OCI-LY1 (cell line): ENCODE results near the gene LDLRAD4.

Experiments used
- H2AFZ ChIP-seq: fragments of 200-600 bp; sonication (generic), shearing (Covaris generic); 2 replicates; pipeline ENCODE4 v1.6.0; 2014; ENCODE audit warnings: antibody characterized with exemption, mild to moderate bottlenecking, low read length
- H3F3A ChIP-seq: fragments of 200-600 bp; sonication (generic), shearing (Covaris generic); 2 replicates; pipeline ENCODE4 v1.6.0; 2014; ENCODE audit warnings: mild to moderate bottlenecking, antibody characterized with exemption, low read length, moderate library complexity; ENCODE audit not compliant: insufficient read depth
- H3K27ac ChIP-seq: fragments of 200-600 bp; sonication (generic); 2 replicates; pipeline ENCODE4 v1.5.1; 2014; ENCODE audit warnings: low read length, mixed run types, mild to moderate bottlenecking, low read depth; ENCODE audit not compliant: poor library complexity, severe bottlenecking
- H3K27me3 ChIP-seq: fragments of 200-600 bp; sonication (generic); 2 replicates; pipeline ENCODE4 v1.6.0; 2014; ENCODE audit warnings: antibody characterized with exemption, mild to moderate bottlenecking, low read length, moderate library complexity; ENCODE audit not compliant: insufficient read depth
- H3K36me3 ChIP-seq: fragments of 200-600 bp; sonication (generic); 2 replicates; pipeline ENCODE4 v1.6.1; 2014; ENCODE audit warnings: mild to moderate bottlenecking, antibody characterized with exemption, low read length, moderate library complexity, mixed read lengths; ENCODE audit not compliant: insufficient read depth
- H3K4me1 ChIP-seq: fragments of 200-600 bp; sonication (generic); 2 replicates; pipeline ENCODE4 v1.5.1; 2014; ENCODE audit warnings: mild to moderate bottlenecking, low read length, moderate library complexity; ENCODE audit not compliant: insufficient read depth, severe bottlenecking
- H3K4me2 ChIP-seq: fragments of 200-600 bp; sonication (generic), shearing (Covaris generic); 2 replicates; pipeline ENCODE4 v1.6.1; 2014; ENCODE audit warnings: low read length
- H3K4me3 ChIP-seq: fragments of 200-600 bp; sonication (generic); 2 replicates; pipeline ENCODE4 v1.5.1; 2014; ENCODE audit warnings: low read length, low read depth, mild to moderate bottlenecking, mixed read lengths; ENCODE audit not compliant: poor library complexity, severe bottlenecking
- H3K79me2 ChIP-seq: fragments of 200-600 bp; shearing (Covaris generic); 2 replicates; pipeline ENCODE4 v1.6.1; 2016; ENCODE audit warnings: mixed run types, low read length, mixed read lengths; ENCODE audit not compliant: insufficient read depth
- H3K9ac ChIP-seq: fragments of 200-600 bp; sonication (generic), shearing (Covaris generic); 2 replicates; pipeline ENCODE4 v1.6.1; 2014; ENCODE audit warnings: mild to moderate bottlenecking, low read length, mixed read lengths
- H3K9me2 ChIP-seq: fragments of 200-600 bp; sonication (generic), shearing (Covaris generic); 2 replicates; pipeline ENCODE4 v1.6.1; 2014; ENCODE audit warnings: low read depth, mild to moderate bottlenecking, low read length, mixed read lengths
- H3K9me3 ChIP-seq: fragments of 200-600 bp; shearing (Covaris generic); 2 replicates; pipeline ENCODE4 v1.6.1; 2014; ENCODE audit warnings: low read length, mixed read lengths
- H4K20me1 ChIP-seq: fragments of 200-600 bp; sonication (generic), shearing (Covaris generic); 2 replicates; pipeline ENCODE4 v1.6.0; 2016; ENCODE audit warnings: mild to moderate bottlenecking, low read length; ENCODE audit not compliant: insufficient read depth
- CTCF ChIP-seq: fragments of 200-600 bp; sonication (generic), shearing (Covaris generic); IDR thresholded peaks from 2 replicates; pipeline ENCODE4 v1.5.1; 2017; ENCODE audit warnings: mild to moderate bottlenecking, antibody characterized with exemption, low read length, moderate library complexity, mixed read lengths
- EZH2 ChIP-seq: fragments of 200-600 bp; sonication (generic), shearing (Covaris generic); IDR thresholded peaks from 2 replicates; pipeline ENCODE4 v1.8.0; 2017; ENCODE audit warnings: borderline replicate concordance, mixed run types, mild to moderate bottlenecking, antibody characterized with exemption, low read length, moderate library complexity, mixed read lengths

The LDLRAD4 gene

GRCh38 chr18:13264091-13265007 is 45.8 kb downstream of the LDLRAD4 start:
- no peak overlapping the region for H3K27ac ChIP-seq

DNA sequence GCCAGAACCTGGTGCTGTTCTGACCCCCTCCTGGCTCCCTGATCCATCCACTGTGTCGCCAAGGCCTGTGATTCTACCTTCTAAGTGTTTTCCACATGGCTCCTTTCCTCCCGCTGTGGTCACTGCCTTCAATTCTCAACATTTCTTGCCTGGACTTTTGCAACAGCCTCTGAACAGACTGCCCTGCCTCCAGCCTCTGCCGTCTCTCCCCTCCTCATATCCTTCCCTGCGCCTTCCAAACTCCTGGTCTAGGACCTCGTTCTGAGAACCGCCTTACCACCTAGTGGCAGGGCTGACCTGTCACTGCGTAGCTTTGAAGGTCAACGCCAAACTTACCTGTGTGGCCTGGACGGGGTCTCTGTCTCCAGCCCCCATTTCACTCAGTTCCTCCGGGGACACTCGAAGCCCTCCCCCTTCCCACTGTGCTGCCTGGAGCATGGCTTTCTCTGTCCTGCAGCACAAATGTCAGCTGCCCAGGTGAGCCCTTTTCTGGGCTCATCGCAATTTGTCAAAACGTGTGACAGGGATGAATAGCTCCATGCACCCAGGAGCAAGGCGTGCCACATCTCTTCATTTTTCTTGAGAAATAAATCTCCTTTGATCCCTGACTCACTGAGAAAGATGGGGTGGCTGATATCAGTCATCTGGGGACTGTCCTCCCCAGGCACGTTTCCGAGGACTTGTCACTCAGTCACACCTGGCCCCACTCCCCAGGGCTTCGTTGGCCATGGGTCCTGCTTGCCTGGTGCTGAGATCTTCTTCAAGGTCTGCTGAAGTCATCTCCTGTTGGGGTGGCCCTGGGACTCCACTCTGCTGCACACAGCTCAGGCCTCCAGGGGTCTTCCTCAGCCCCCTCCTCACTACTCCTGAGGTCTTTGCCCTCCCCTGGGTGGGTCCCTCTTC is 46.7 kb downstream of the LDLRAD4 start:
- Histone ChIP-seq H4K20me1 (no peaks in the 10 kb centered on the region), H3K9me3 (no peaks in the 10 kb centered on the region), H3K4me2 (no peak overlapping the region), H3K36me3 (no peaks in the 10 kb centered on the region), H3K9me2 (no peaks in the 10 kb centered on the region), H3F3A (no peaks in the 10 kb centered on the region), H3K27me3 (peaks cover 21% of the 10 kb centered on the region), H3K79me2 (no peaks in the 10 kb centered on the region), H3K4me1 (no peaks in the 10 kb centered on the region), H3K9ac (no peak overlapping the region), H3K27ac (no peak overlapping the region), H3K4me3 (no peak overlapping the region), H2AFZ (no peak overlapping the region)
- TF ChIP-seq CTCF (no peak), EZH2 (no peak)

More at GRCh38 chr18:13264091-13265007, 45.8 kb downstream of the LDLRAD4 start:
- Histone ChIP-seq H3K36me3 (no peaks in the 10 kb centered on the region), H3K9me3 (no peaks in the 10 kb centered on the region), H3K4me1 (no peaks in the 10 kb centered on the region), H3K4me2 (no peak overlapping the region), H2AFZ (no peak overlapping the region), H3K79me2 (no peaks in the 10 kb centered on the region), H3K4me3 (no peak overlapping the region), H3K27me3 (peaks cover 16% of the 10 kb centered on the region), H4K20me1 (no peaks in the 10 kb centered on the region), H3F3A (no peaks in the 10 kb centered on the region), H3K9me2 (no peaks in the 10 kb centered on the region), H3K9ac (no peak overlapping the region)
- TF ChIP-seq CTCF (no peak), EZH2 (no peak)

GRCh38 chr18:13265911-13266217 is 47.3 kb downstream of the LDLRAD4 start:
- Histone ChIP-seq H3K36me3 (no peaks in the 10 kb centered on the region), H3K4me3 (no peak overlapping the region), H2AFZ (no peak overlapping the region), H3F3A (no peaks in the 10 kb centered on the region), H3K9me2 (no peaks in the 10 kb centered on the region), H3K79me2 (no peaks in the 10 kb centered on the region), H4K20me1 (no peaks in the 10 kb centered on the region), H3K27me3 (peaks cover 17% of the 10 kb centered on the region), H3K9me3 (no peaks in the 10 kb centered on the region), H3K27ac (no peak overlapping the region), H3K4me1 (no peaks in the 10 kb centered on the region), H3K9ac (no peak overlapping the region), H3K4me2 (no peak overlapping the region)
- TF ChIP-seq CTCF (no peak), EZH2 (no peak)
